ENCODE results near the gene MRPL11.

DNA sequence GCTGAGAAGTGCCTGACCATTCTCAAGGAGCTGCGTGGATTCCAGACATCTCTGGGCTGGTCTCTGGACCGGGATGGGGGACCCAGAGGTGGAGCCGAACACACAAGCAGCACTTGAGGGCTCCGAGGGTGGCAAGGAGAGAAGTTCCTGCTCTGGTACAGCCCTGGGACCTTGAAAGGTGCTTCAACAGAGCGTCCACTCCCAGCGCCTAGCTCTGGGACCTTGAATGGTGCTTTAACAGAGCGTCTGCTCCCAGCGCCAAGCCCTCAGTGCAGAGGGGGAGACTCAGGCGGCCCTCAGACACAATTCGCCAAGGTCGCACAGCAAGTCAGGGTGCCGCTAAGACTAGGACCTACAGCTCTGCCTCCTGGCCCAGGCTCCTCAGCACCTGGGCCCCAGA, 28.5 kb downstream of the MRPL11 start:
- TF ChIP-seq, protein P1, sequence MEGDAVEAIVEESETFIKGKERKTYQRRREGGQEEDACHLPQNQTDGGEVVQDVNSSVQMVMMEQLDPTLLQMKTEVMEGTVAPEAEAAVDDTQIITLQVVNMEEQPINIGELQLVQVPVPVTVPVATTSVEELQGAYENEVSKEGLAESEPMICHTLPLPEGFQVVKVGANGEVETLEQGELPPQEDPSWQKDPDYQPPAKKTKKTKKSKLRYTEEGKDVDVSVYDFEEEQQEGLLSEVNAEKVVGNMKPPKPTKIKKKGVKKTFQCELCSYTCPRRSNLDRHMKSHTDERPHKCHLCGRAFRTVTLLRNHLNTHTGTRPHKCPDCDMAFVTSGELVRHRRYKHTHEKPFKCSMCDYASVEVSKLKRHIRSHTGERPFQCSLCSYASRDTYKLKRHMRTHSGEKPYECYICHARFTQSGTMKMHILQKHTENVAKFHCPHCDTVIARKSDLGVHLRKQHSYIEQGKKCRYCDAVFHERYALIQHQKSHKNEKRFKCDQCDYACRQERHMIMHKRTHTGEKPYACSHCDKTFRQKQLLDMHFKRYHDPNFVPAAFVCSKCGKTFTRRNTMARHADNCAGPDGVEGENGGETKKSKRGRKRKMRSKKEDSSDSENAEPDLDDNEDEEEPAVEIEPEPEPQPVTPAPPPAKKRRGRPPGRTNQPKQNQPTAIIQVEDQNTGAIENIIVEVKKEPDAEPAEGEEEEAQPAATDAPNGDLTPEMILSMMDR (IDR thresholded peaks at IDR 0.05; ENCODE audit: low read depth, low read length), result no peak
- no peak for TF ChIP-seq MYC (IDR thresholded peaks at IDR 0.05; ENCODE audit: low read depth, low read length)
